Upper lobe of left lung (tissue), 6 donors: ENCODE results near the gene MSL3B.
A peak's percentile ranks its signal among the peaks of the same experiment; 100 is the strongest.

Source experiments
- ATAC-seq, 2 donors: fragments of 200-7000 bp; cut with Tn5 transposase; one replicate each; pipeline ENCODE4 v1.9.1; 2022; ENCODE audit warnings: mild to moderate bottlenecking in 2 of 2, moderate library complexity in 2 of 2; ENCODE audit not compliant: low FRiP score in 2 of 2
- DNase-seq, 2 donors: peaks; one replicate each; pipeline ENCODE4 v3.0.0-alpha.2; 2019 to 2020
- H3K27ac ChIP-seq, 4 donors: fragments of 200-600 bp; sonication (generic); one replicate each; pipeline ENCODE4 v1.5.1; 2016 to 2019
- H3K27me3 ChIP-seq, 4 donors: fragments of 200-600 bp; sonication (generic); one replicate each; pipeline ENCODE4 v1.5.1; 2017 to 2019
- H3K36me3 ChIP-seq, 4 donors: fragments of 200-600 bp; sonication (generic); one replicate each; pipeline ENCODE4 v1.5.1; 2016 to 2019
- H3K4me1 ChIP-seq, 4 donors: fragments of 200-600 bp; sonication (generic); one replicate each; pipeline ENCODE4 v1.5.1; 2018 to 2019
- H3K4me3 ChIP-seq, 4 donors: fragments of 200-600 bp; sonication (generic); one replicate each; pipeline ENCODE4 v1.5.1; 2017 to 2019; ENCODE audit warnings: mild to moderate bottlenecking in 2 of 4, moderate library complexity in 1 of 4
- H3K9me3 ChIP-seq, 4 donors: fragments of 200-600 bp; sonication (generic); one replicate each; pipeline ENCODE4 v1.5.1; 2018 to 2019
- EP300 ChIP-seq, 4 donors: sonication (generic); formaldehyde crosslinking; IDR thresholded peaks; one replicate each; pipeline ENCODE4 v1.5.1; 2017; ENCODE audit warnings: antibody characterized with exemption in 4 of 4, control low read depth in 2 of 4
- POLR2A ChIP-seq, 4 donors: fragments of 450-650 bp; IDR thresholded peaks; one replicate each; pipeline ENCODE4 v1.5.1; 2016 to 2017; ENCODE audit warnings: antibody characterized with exemption in 4 of 4, mild to moderate bottlenecking in 2 of 4
- POLR2AphosphoS5 ChIP-seq, 2 donors: sonication (generic); formaldehyde crosslinking; IDR thresholded peaks; one replicate each; pipeline ENCODE4 v1.5.1; 2017; ENCODE audit warnings: antibody characterized with exemption in 2 of 2
- WGBS, 2 donors: methylation state at CpG; one replicate each; pipeline ENCODE4 v1.1.5; 2017 to 2018; 5-methylcytosine and 5-hydroxymethylcytosine counted together
- TF ChIP-seq, protein P1 (sequence below), 6 experiments: fragments of 450-650 bp in 4 of 6; fragments of 200-600 bp in 2 of 6; sonication (generic) in 2 of 6; IDR thresholded peaks; one replicate each; pipeline ENCODE4 v1.5.1; 2016 to 2019; ENCODE audit warnings: antibody characterized with exemption in 6 of 6
- donor health status: DM: no; HTN: no; CAD: no; lungs with moderate emphysema.
- donor health status: DM: no; HTN: yes; CAD: no; lungs with severe emphysema.

MSL3B gene

DNA sequence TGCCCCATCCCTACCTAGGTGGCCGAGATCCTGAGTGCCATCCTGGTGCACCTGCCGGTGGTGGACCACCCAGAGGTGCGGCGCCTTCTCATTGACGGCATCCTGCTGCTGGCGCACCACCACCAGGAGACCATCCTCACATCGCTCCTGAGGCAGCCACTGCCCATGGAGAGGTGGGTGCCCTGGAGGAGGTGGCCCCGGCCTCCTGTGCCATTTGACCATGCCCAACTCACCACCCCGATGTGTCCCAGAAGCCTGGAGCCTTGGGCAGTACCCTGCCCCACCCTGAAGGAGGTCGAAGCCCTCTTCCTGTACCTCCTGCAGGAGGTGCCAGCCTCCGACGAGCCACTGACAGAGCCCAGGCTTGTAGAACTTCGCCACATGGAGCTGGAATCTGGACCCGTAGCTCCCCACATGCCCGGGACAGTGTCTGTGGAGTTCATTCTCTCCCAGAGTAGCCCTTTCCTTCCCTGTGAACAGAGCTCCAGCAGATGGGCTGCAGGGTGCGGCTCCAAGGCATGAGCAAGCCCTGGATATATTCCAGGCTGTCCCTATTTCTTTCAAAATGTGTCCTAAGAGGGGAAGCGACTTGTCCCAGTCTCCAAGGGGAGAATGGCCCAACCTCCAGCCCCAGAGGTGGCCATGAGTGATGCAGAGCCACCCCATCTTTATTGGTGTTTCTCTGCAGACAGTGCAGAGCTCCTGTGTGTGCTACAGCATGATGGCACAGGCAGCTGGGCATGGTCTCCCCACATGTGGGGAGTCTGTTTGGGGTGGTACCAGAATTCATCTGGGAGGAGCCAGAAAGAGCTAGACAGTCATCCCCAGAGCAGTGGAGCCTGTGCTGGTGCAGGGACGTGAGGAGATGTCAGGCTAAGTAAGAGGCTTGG is 48.1 kb downstream of the MSL3B start:
- TF ChIP-seq EP300 (IDR thresholded peaks at IDR 0.05) (no peak), POLR2AphosphoS5 (IDR thresholded peaks at IDR 0.05) (no peak), POLR2A (IDR thresholded peaks at IDR 0.05) (no peak)
- TF ChIP-seq, protein P1, sequence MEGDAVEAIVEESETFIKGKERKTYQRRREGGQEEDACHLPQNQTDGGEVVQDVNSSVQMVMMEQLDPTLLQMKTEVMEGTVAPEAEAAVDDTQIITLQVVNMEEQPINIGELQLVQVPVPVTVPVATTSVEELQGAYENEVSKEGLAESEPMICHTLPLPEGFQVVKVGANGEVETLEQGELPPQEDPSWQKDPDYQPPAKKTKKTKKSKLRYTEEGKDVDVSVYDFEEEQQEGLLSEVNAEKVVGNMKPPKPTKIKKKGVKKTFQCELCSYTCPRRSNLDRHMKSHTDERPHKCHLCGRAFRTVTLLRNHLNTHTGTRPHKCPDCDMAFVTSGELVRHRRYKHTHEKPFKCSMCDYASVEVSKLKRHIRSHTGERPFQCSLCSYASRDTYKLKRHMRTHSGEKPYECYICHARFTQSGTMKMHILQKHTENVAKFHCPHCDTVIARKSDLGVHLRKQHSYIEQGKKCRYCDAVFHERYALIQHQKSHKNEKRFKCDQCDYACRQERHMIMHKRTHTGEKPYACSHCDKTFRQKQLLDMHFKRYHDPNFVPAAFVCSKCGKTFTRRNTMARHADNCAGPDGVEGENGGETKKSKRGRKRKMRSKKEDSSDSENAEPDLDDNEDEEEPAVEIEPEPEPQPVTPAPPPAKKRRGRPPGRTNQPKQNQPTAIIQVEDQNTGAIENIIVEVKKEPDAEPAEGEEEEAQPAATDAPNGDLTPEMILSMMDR (IDR thresholded peaks at IDR 0.05) = no peak
- H3K27ac ChIP-seq = no peak overlapping the region

DNA sequence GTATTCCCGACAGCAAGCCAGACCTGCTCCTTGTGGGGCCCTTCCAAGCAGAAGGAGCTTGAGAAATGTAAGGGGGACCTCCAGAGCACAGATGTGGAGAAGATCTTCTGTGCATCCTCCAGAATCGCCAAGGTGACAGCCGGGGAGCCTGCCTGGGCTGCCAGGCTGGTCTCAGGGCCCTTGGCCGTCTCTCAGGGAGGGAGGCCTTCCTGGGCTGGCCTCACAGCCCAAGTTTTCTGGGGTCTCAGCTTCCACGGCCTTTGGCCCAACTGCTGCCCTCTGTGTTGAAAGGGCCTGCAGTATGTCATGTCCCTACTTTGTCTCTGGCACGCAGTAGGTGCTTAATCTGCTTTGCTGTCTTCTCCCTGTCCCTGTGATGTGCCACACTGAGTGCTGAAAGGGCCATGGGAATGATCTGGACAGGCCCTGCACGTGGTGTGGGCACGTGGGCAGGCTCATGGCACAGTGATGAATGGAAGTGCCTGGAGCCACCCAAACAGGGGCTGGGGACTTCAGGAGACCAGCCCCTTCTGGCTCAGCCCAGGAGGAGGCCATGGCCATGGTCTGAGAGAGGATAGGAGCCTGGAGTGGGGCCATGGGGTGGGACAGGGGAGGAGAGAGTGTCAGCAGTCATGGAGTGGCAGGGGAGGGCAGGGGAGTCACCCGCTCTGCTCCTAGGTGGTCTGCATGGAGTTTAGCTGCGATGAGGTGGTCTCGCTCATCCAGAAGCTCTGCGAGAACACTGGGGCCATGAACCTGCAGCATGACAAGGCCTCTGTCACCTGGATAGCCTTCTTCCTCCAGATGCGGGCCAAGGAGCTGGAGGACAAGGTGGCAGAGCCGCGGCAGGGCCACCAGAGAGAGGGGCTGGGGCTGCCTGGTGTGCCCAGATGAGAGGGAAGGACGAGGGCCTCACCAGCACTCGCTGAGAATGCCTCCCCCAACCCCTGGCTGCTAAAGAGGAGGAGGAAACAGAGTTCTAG is 49.3 kb downstream of the MSL3B start:
- 74 to 93% methylated on average over 8 to 17 of the region's 17 CpGs for WGBS, 2 donors
- ATAC-seq (no peak), DNase-seq (peak in 1 of 2 donors; percentile 13)
- no peak overlapping the region for H3K27ac ChIP-seq
- H3K9me3 ChIP-seq = no peaks in the 10 kb centered on the region
- H3K4me1 ChIP-seq = no peaks in the 10 kb centered on the region
- H3K27me3 ChIP-seq = no peaks in the 10 kb centered on the region
- no peak overlapping the region for H3K4me3 ChIP-seq
- TF ChIP-seq EP300 (IDR thresholded peaks at IDR 0.05) (no peak), POLR2A (IDR thresholded peaks at IDR 0.05) (no peak), POLR2AphosphoS5 (IDR thresholded peaks at IDR 0.05) (no peak)
- TF ChIP-seq, protein P1 (IDR thresholded peaks at IDR 0.05) = no peak
- no peaks in the 10 kb centered on the region for H3K36me3 ChIP-seq

More for the DNA sequence above, 48.1 kb downstream of the MSL3B start:
- Histone ChIP-seq H3K36me3 (no peaks in the 10 kb centered on the region), H3K4me1 (no peaks in the 10 kb centered on the region), H3K4me3 (no peak overlapping the region), H3K9me3 (no peaks in the 10 kb centered on the region), H3K27me3 (no peaks in the 10 kb centered on the region)
- DNase-seq (peak; percentile 10 to 59), ATAC-seq (peak in 1 of 2 donors; percentile 23)
- WGBS, 2 donors = 83 to 89% methylated on average over 6 to 18 of the region's 18 CpGs

DNA sequence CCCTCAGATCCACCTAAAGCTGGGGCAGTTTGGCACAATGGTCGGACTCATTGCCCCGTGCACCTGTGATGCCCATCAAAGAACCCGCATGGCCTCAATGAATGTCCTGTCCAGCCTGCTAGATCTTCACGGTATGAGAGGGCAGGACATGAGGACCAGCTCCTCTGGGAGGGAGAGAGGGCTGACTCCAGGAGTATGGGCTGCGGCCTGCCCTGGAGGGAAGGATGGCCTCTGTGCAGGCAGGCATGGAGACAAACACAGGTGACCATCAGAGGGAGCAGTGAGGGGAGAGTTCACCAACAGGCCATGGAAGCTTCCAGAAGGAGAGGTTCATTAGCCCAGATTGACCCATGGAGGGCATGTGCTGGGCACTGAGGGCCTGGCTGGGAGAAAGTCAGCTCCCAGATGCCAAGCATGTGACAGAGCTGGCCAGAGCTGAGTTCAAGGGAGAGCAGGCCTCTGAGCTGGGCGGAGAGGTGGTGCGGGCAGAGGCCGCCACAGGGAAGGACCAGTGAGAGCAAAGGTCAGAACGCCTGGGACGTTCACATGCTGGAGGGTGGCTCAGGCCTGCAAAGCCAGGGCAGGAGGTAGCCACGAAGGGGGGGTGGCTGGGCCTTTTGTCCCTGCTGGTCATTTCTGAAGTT is 50.1 kb downstream of the MSL3B start:
- H3K27me3 ChIP-seq = no peaks in the 10 kb centered on the region
- H3K36me3 ChIP-seq = no peaks in the 10 kb centered on the region
- no peak for TF ChIP-seq POLR2AphosphoS5 (IDR thresholded peaks at IDR 0.05)
- no peak for TF ChIP-seq EP300 (IDR thresholded peaks at IDR 0.05)
- TF ChIP-seq POLR2A (IDR thresholded peaks at IDR 0.05) = no peak
- TF ChIP-seq, protein P1 (IDR thresholded peaks at IDR 0.05) = no peak
- H3K27ac ChIP-seq = no peak overlapping the region
- no peak overlapping the region for H3K4me3 ChIP-seq
- DNase-seq (peak in 1 of 2 donors; percentile 14), ATAC-seq (no peak)
- WGBS, 2 donors = 88 to 97% methylated on average over 7 to 11 of the region's 11 CpGs
- no peaks in the 10 kb centered on the region for H3K9me3 ChIP-seq
- no peaks in the 10 kb centered on the region for H3K4me1 ChIP-seq

DNA sequence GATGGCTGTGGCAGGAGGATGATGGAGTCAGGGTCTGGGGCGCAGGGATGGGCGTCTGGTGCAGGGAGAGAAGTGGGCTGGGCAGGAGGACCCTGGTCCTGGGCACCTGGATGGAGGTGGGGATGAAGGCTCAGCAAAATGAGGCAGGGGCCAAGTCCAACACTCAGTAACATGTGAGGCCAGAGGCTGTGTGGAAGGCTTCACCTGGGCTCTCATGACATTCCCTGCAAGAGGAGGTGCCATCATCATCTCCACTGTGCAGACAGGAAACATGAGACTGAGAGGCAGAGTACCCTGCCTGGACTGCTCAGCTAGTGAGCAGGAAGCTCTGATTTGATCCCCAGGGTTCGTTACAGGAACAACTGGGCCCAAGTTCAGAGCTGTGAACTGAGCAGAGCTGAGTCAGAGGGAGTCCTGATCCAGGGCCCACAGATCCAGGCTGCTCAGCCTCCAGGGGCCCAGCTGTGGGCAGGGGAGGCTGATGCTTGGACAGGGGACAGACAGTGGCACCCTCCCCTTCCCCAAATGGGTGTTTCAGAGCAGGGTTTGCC is 50.8 kb downstream of the MSL3B start:
- Histone ChIP-seq H3K36me3 (no peaks in the 10 kb centered on the region), H3K4me3 (no peak overlapping the region), H3K27me3 (no peaks in the 10 kb centered on the region), H3K27ac (no peak overlapping the region), H3K9me3 (no peaks in the 10 kb centered on the region), H3K4me1 (no peaks in the 10 kb centered on the region)
- 77 to 95% methylated on average over 2 to 3 of the region's 3 CpGs for WGBS, 2 donors
- ATAC-seq = peak in 1 of 2 donors; percentile 20
- peak in 1 of 2 donors; percentile 12 for DNase-seq
- TF ChIP-seq, protein P1 (IDR thresholded peaks at IDR 0.05) = no peak
- TF ChIP-seq EP300 (IDR thresholded peaks at IDR 0.05) (no peak), POLR2AphosphoS5 (IDR thresholded peaks at IDR 0.05) (no peak), POLR2A (IDR thresholded peaks at IDR 0.05) (no peak)
